Measurements from ENCODE around the gene FUBP3.

The FUBP3 gene

GRCh38 chr9:130607640-130608420 is 28.5 kb downstream of the FUBP3 start:
- DNase-seq: no peak

GRCh38 chr9:130608554-130609134 is 29.3 kb downstream of the FUBP3 start:
- DNase-seq: no peak

DNA sequence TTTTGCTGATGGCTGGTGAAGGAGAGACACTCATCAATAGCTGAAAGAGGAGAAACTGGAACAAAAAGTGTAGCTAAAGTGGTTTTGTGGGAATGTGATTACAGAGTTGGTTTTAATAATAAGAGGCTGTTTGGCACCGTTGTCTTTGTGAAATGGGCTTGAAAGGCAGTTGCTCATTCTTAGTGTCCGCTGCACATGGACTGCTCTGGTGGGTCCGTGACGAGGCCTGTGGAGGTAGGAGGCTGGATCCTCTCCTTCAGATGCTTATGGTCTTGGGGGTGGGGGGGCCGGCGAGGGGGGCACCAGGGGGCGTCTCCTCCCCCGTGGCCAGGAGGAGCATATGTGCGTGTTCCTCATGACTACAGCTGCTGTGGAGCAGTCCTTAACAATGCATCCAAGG is 29.8 kb downstream of the FUBP3 start:
- DNase-seq: no peak

DNA sequence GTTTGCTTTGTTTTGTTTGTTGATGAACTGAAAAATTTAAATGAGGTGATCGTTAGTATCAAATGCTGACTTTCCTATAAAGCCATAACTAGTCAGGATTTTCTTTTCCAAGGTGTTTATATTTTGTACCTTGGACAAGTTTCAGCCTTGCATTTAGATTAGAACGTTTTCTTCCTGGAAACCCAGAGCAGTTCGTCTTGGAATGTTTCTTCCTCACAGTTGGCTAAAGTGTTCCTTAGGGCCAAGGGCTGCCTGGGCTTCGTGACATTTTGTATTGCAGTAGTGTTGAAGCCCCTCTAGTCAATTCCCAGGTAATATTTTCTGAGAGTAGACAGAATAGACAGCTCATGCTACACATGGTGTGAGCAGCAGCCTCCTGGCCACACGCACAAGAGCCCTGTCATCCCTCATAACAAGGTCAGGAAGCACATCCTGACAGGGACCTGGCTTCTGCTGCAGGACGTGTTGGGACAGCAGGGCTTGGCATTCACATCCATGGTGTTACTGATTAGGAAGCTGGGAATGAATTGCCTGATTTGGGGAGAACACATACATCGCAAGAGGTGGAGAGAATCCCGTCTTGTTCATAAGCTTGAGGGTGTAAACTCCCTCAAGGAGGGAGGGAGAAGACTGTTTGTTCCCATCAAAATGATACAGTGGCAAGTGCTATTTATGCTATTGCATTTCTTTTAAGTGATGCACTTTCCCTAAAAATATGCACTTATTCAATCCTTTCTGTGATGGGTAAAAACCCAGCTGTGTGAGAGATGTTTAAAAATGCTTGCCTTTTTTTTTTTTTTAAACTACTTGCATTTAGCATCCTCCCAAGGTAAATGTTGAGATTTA is 31.7 kb downstream of the FUBP3 start:
- DNase-seq: no peak

DNA sequence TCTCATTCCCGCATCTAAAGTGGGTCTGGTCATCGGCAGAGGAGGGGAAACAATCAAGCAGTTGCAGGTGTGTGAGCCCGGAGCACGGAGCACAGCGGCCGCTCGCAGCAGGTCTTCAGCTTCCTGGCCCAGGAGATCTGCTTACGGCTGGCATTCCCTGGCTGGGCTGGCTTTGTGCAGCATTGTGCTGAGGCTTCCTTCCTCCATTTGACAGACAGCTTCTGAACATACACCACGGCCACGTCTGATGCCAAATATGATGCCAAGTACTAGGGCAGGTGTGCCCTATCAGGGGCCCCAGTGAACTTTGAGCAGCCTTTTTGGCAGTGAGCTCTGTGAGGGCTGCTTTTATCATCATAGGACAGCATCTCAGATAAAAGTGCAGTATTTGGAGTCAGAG is 37.1 kb downstream of the FUBP3 start:
- DNase-seq: no peak

GRCh38 chr9:130623466-130623865 is 44.1 kb downstream of the FUBP3 start:
- DNase-seq: no peak

- DNase-seq: no peak
These were observed 44.8 kb downstream of the FUBP3 start for GRCh38 chr9:130624154-130624553.

- no peak for DNase-seq
These were observed 47.0 kb downstream of the FUBP3 start for GRCh38 chr9:130626249-130626996.

DNA sequence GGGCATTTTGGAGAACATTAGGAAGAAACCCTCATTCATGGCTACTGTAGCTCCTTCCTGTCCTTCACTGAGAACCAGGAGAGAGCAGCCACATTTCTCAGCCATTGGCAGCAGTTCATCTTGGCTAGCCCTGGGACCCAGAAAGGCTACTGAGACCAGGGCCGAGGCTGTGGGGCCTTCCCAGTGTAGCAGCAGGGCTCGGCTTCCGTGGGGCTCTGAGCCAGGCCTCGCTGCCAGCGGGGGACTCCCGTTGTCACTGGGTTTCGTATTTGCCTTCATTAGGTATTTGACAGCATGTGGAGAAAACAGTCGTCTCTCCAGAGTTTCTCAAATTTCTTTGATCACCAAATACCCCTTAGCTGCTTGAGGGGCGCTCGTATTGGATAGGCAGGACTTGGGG is 47.7 kb downstream of the FUBP3 start:
- DNase-seq: no peak

DNA sequence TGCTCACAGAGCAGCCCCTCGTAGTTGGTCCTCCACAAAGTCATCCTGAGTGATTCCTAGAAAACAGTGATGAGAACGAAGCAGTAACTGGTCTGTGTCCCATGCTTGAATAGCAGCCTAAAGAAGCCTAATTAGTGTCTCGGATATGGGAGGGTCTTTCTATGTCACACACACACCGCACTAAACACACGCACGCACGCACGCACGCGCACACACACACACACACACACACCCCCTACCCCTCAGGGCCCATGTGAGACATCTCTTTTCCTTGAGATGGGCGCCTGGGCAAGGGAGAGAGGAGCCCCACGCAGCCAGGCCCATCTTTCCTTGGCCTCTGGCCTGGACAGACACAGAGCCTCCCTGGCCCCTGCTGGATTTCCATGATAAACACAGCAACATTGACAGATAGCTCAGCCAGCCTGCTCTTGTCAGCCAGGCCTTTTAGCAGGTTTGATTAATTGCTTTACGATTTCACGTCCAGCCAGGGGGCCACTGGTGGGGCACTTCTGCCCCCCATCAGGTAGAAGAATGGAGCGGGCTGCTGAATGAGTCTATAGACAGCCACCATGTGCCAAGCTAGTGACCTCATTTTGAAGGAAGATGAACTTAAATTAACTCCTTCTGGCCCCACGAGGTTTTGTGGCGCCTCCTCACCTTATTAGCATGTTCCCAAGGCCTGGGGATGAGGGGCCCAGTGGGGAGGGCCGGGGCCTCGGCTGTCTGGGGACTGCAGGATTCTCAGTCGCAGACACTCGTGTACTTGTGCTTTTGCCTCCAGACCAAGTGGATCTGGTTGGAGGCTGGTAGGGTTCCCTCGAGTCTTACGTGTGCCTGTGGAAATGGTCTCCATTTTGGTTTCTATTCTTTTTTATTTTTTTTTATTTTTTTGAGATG is 48.8 kb downstream of the FUBP3 start:
- DNase-seq: no peak

GRCh38 chr9:130629443-130630070 is 50.2 kb downstream of the FUBP3 start:
- DNase-seq: no peak

DNA sequence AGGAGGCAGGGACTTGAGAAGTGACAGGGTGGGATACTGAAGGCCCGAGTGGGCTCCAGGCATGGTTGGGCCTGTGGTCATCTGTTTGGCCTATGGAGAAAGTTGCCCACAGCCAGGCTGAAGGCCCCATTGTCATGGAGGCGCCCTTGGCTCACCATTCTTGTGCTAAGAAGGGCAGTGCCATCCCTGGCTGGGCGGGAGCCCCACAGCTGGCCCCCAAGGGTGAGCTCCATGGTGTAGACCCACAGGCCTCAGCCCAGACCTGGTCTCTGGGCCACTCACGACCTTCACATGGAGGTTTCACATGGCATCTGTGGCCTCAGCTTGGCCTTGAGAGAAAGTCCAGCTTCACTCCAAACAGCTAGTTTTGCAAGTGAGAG is 50.7 kb downstream of the FUBP3 start:
- no peak for DNase-seq

- DNase-seq: no peak
These were observed 51.3 kb downstream of the FUBP3 start for GRCh38 chr9:130630506-130631330.

- DNase-seq: no peak
These were observed 52.1 kb downstream of the FUBP3 start for GRCh38 chr9:130631331-130632080.

DNA sequence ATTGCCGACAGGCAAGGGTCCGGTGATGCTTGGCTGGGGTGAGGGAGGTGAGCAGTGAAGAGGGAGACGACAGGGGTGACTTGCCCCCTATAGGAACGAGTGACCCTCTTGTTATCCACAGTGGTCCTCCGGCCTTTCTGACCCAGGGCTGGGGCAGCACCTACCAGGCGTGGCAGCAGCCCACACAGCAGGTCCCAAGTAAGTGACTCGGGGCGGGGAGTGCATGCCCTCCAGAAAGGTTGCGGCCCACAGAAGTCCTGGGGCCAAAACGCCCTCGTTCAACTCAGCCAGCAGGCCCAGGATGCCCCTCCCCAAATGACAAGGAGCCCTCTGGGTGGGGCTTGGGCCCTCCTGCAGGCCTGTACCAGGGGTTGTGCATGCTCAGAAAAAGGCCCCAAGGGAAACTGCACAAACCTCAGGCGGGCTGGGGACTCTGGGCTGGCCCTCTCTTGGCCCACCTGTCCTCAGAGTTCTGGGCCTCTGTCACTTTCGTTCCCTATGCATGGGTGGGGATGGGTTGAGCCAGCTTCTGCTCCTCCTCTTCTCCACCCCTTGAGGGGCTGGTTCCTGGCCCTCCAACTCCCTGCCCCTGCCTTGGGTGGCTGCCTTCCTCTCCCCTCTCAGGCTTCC is 52.8 kb downstream of the FUBP3 start:
- no peak for DNase-seq

DNA sequence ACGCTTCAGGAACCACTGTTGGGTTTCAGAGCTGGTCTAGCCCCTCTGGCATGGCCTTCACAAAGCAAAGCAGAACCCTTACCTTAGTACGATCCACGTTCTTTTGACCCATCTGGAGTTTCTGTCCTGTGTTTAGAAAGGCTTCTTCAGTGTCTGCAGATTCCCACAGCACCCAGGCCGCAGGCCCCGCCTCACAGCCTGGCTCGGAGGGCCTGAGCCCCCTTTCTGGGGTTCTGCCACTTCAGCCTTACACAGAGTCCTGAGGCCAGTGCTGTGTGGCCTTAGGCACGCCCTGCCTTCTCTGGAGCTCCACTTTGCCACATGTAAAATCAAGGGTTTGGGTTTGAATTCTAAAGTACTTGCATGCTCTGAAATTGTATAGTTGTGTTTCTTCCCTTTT is 53.5 kb downstream of the FUBP3 start:
- no peak for DNase-seq

DNA sequence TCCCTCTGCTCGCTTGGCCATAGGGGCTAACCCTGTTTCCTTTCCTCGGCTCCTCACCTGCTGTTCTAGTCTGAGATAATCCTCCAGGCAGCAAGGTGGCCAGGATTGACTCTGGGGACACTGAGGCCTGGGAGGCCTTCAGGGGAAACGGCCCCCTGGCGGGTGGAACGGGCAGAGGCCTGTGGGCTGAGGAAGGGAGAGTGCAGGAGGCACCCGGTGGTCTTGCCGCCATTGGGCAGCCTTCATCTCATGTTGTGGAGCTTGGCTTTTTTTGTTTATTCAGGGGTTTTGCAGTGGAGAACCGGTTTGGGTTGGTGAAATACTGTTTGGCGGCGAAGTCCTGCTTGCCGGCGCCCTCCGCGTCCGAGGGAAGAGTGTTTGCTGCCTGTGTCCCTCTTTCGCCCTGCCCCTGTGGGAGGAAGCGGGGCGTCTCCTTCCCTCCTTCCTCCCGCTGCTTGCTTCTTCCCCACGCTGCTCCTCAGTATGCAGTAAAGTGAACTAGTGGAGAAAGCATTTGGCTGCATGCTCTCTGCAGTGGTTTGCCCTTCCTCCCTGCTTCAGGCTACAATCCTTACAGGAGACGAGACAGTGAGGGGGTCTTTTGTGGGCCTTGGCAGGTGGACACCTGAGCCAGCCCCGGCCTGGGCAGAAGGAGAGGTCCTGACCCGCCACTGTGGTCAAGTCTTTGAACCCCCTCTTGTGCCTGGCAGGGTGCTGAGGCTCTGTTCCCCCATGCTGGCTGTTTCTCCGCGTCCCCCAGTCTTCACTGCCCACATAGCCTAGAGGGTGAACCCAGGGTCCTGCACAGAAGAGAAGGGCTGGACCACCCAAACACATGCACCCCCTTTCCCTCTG is 54.2 kb downstream of the FUBP3 start:
- DNase-seq: no peak

GRCh38 chr9:130634191-130634768 is 54.9 kb downstream of the FUBP3 start:
- no peak for DNase-seq
